ENCODE results near the gene FBXW11.

DNA sequence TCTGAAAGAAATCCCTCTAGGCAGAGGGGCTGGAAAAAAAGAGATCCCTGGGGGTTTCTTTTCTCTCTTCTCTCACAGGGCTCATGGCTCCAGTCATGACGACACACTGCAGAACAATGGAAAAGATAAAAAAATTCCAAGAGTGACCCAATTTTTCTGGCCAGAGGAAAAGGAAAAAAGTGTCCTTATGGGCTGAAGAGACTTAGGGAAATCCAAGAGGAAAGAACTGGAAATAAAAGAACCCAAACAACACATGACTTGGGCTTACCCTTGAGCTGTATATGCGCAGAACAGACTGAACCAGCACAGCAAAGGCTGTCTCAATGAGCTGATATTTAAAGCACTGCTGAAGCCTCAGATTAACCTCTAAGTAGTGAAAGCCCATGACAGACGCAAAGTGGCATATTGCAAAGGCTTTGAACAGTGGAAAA is 118.4 kb downstream of the FBXW11 start:
- TF ChIP-seq, protein P1, sequence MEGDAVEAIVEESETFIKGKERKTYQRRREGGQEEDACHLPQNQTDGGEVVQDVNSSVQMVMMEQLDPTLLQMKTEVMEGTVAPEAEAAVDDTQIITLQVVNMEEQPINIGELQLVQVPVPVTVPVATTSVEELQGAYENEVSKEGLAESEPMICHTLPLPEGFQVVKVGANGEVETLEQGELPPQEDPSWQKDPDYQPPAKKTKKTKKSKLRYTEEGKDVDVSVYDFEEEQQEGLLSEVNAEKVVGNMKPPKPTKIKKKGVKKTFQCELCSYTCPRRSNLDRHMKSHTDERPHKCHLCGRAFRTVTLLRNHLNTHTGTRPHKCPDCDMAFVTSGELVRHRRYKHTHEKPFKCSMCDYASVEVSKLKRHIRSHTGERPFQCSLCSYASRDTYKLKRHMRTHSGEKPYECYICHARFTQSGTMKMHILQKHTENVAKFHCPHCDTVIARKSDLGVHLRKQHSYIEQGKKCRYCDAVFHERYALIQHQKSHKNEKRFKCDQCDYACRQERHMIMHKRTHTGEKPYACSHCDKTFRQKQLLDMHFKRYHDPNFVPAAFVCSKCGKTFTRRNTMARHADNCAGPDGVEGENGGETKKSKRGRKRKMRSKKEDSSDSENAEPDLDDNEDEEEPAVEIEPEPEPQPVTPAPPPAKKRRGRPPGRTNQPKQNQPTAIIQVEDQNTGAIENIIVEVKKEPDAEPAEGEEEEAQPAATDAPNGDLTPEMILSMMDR (IDR thresholded peaks at IDR 0.05), result no peak
- TF ChIP-seq POLR2AphosphoS5 (IDR thresholded peaks at IDR 0.05), result no peak

Data from transverse colon (tissue), 4 donors.